ENCODE measurements around the gene XXYLT1.
"Not testable (repeated sequence)": the region's sequence is repeated elsewhere in the genome, so short reads cannot be mapped to it uniquely, and the experiment has no call there.

XXYLT1 gene

GRCh38 chr3:195057716-195058115 lies 213.2 kb downstream of the XXYLT1 start:
- DNase-seq: no peak

GRCh38 chr3:195056506-195056905 lies 214.5 kb downstream of the XXYLT1 start:
- DNase-seq: no peak

GRCh38 chr3:195054311-195054710 lies 216.6 kb downstream of the XXYLT1 start:
- DNase-seq: no peak

GRCh38 chr3:195052939-195053338 lies 218.0 kb downstream of the XXYLT1 start:
- no peak for DNase-seq

GRCh38 chr3:195050296-195050695 lies 220.7 kb downstream of the XXYLT1 start:
- DNase-seq: not testable (repeated sequence)

GRCh38 chr3:195048059-195048905 lies 222.7 kb downstream of the XXYLT1 start:
- DNase-seq: no peak

GRCh38 chr3:195047536-195047935 lies 223.4 kb downstream of the XXYLT1 start:
- no peak for DNase-seq

GRCh38 chr3:195046441-195046840 lies 224.5 kb downstream of the XXYLT1 start:
- no peak for DNase-seq

GRCh38 chr3:195045481-195046210 lies 225.3 kb downstream of the XXYLT1 start:
- no peak for DNase-seq

- no peak for DNase-seq
These were observed 226.5 kb downstream of the XXYLT1 start for GRCh38 chr3:195044411-195044810.

GRCh38 chr3:195043607-195044339 lies 227.2 kb downstream of the XXYLT1 start:
- no peak for DNase-seq

GRCh38 chr3:195042743-195043606 lies 228.0 kb downstream of the XXYLT1 start:
- no peak for DNase-seq

GRCh38 chr3:195041871-195042742 lies 228.9 kb downstream of the XXYLT1 start:
- no peak for DNase-seq

- no peak for DNase-seq
These were observed 230.0 kb downstream of the XXYLT1 start for GRCh38 chr3:195040773-195041520.

- DNase-seq: no peak
These were observed 230.9 kb downstream of the XXYLT1 start for GRCh38 chr3:195040094-195040493.

- DNase-seq: no peak
These were observed 231.6 kb downstream of the XXYLT1 start for GRCh38 chr3:195039180-195039843.

GRCh38 chr3:195038161-195038560 lies 232.8 kb downstream of the XXYLT1 start:
- no peak for DNase-seq

- not testable (repeated sequence) for DNase-seq
These were observed 233.4 kb downstream of the XXYLT1 start for GRCh38 chr3:195037586-195037985.

GRCh38 chr3:195036974-195037373 lies 234.0 kb downstream of the XXYLT1 start:
- no peak for DNase-seq

- no peak for DNase-seq
These were observed 234.4 kb downstream of the XXYLT1 start for GRCh38 chr3:195036574-195036973.

Data from activated CD4-positive, alpha-beta T cell treated with anti-CD3 and anti-CD28 coated beads for 4 hours (primary cell).